MM.1S (cell line): Measurements from ENCODE around the gene TNFSF8.

Source experiments
- DNase-seq: peaks from one replicate; pipeline ENCODE4 v3.0.0-alpha.2; 2015
- H2AFZ ChIP-seq: fragments of 300-600 bp; sonication (generic); 2 replicates; pipeline ENCODE4 v1.6.0; 2016; ENCODE audit warnings: antibody characterized with exemption, low read length
- H3F3A ChIP-seq: fragments of 300-600 bp; sonication (generic); 2 replicates; pipeline ENCODE4 v1.6.1; 2016; ENCODE audit warnings: mild to moderate bottlenecking, antibody characterized with exemption, low read length, moderate library complexity, mixed read lengths; ENCODE audit not compliant: insufficient read depth
- H3K27ac ChIP-seq: fragments of 300-600 bp; sonication (generic); 2 replicates; pipeline ENCODE4 v1.5.1; 2016; ENCODE audit warnings: mild to moderate bottlenecking, low read length
- H3K27me3 ChIP-seq: fragments of 300-600 bp; sonication (generic); replicated peaks from 2 replicates; pipeline ENCODE4 v1.6.0; 2016; ENCODE audit warnings: low read length; ENCODE audit not compliant: insufficient read depth
- H3K36me3 ChIP-seq: fragments of 300-600 bp; sonication (generic); replicated peaks from 2 replicates; pipeline ENCODE4 v1.6.1; 2016; ENCODE audit warnings: mild to moderate bottlenecking, low read length, mixed read lengths; ENCODE audit not compliant: insufficient read depth
- H3K4me1 ChIP-seq: fragments of 300-600 bp; sonication (generic); 2 replicates; pipeline ENCODE4 v1.6.1; 2016; ENCODE audit warnings: low read length, mixed read lengths
- H3K4me2 ChIP-seq: fragments of 300-600 bp; sonication (generic); 2 replicates; pipeline ENCODE4 v1.6.0; 2016; ENCODE audit warnings: low read depth, low read length
- H3K4me3 ChIP-seq: fragments of 300-600 bp; sonication (generic); 2 replicates; pipeline ENCODE4 v1.5.1; 2016; ENCODE audit warnings: low read length, mixed read lengths
- H3K79me2 ChIP-seq: fragments of 300-600 bp; sonication (generic); 2 replicates; pipeline ENCODE4 v1.6.1; 2016; ENCODE audit warnings: mixed run types, low read length, mixed read lengths
- H3K9ac ChIP-seq: fragments of 300-600 bp; sonication (generic); 2 replicates; pipeline ENCODE4 v1.6.1; 2016; ENCODE audit warnings: low read length, mixed read lengths
- H3K9me2 ChIP-seq: fragments of 300-600 bp; sonication (generic); replicated peaks from 2 replicates; pipeline ENCODE4 v1.6.1; 2016; ENCODE audit warnings: mild to moderate bottlenecking, low read length, mixed read lengths; ENCODE audit not compliant: insufficient read depth
- H3K9me3 ChIP-seq: fragments of 300-600 bp; sonication (generic); replicated peaks from 2 replicates; pipeline ENCODE4 v1.6.1; 2016; ENCODE audit warnings: mild to moderate bottlenecking, low read length, mixed read lengths; ENCODE audit not compliant: insufficient read depth
- H4K20me1 ChIP-seq: fragments of 300-600 bp; sonication (generic); 2 replicates; pipeline ENCODE4 v1.6.1; 2016; ENCODE audit warnings: mild to moderate bottlenecking, low read length, moderate library complexity, mixed read lengths; ENCODE audit not compliant: insufficient read depth
- EZH2 ChIP-seq: fragments of 300-600 bp; sonication (generic); optimal IDR thresholded peaks from 2 replicates; pipeline ENCODE3; 2017; ENCODE audit warnings: low read depth, mild to moderate bottlenecking, antibody characterized with exemption, low read length, mixed read lengths
- EZH2phosphoT487 ChIP-seq: fragments of 300-600 bp; sonication (generic); IDR thresholded peaks from 2 replicates; pipeline ENCODE4 v1.6.1; 2018; ENCODE audit warnings: antibody characterized with exemption, low read length
- TF ChIP-seq, protein P1 (sequence below): fragments of 300-600 bp; sonication (generic); IDR thresholded peaks from 2 replicates; pipeline ENCODE4 v1.5.1; 2016; ENCODE audit warnings: antibody characterized with exemption, low read length, mixed read lengths

Gene TNFSF8

GRCh38 chr9:114929201-114929600 lies 1.2 kb downstream of the TNFSF8 start:
- no peak overlapping the region for H3K4me3 ChIP-seq
- peaks cover 15% of the 10 kb centered on the region for H3F3A ChIP-seq
- peak overlapping the region; percentile 15; the same call in 1 of the 2 replicates for H3K27ac ChIP-seq
- H2AFZ ChIP-seq, result no peak overlapping the region
- H3K4me2 ChIP-seq, result peak overlapping the region; percentile 38; the same call in 1 of the 2 replicates
- no peaks in the 10 kb centered on the region for H4K20me1 ChIP-seq
- no peaks in the 10 kb centered on the region for H3K27me3 ChIP-seq
- H3K36me3 ChIP-seq, result no peaks in the 10 kb centered on the region
- H3K9ac ChIP-seq, result no peak overlapping the region
- H3K79me2 ChIP-seq, result no peaks in the 10 kb centered on the region
- peak; percentile 70 for DNase-seq
- H3K9me3 ChIP-seq, result no peaks in the 10 kb centered on the region
- H3K9me2 ChIP-seq, result no peaks in the 10 kb centered on the region
- peaks cover 27% of the 10 kb centered on the region for H3K4me1 ChIP-seq
- TF ChIP-seq EZH2phosphoT487 (no peak), EZH2 (no peak)
- TF ChIP-seq, protein P1, sequence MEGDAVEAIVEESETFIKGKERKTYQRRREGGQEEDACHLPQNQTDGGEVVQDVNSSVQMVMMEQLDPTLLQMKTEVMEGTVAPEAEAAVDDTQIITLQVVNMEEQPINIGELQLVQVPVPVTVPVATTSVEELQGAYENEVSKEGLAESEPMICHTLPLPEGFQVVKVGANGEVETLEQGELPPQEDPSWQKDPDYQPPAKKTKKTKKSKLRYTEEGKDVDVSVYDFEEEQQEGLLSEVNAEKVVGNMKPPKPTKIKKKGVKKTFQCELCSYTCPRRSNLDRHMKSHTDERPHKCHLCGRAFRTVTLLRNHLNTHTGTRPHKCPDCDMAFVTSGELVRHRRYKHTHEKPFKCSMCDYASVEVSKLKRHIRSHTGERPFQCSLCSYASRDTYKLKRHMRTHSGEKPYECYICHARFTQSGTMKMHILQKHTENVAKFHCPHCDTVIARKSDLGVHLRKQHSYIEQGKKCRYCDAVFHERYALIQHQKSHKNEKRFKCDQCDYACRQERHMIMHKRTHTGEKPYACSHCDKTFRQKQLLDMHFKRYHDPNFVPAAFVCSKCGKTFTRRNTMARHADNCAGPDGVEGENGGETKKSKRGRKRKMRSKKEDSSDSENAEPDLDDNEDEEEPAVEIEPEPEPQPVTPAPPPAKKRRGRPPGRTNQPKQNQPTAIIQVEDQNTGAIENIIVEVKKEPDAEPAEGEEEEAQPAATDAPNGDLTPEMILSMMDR, result no peak

- Histone ChIP-seq H2AFZ (no peak overlapping the region), H3K4me1 (peaks cover 32% of the 10 kb centered on the region), H3K9me3 (no peaks in the 10 kb centered on the region), H3K36me3 (no peaks in the 10 kb centered on the region), H4K20me1 (no peaks in the 10 kb centered on the region), H3F3A (peaks cover 15% of the 10 kb centered on the region), H3K27ac (peak overlapping the region; percentile 15; the same call in 1 of the 2 replicates), H3K4me2 (peak overlapping the region; percentile 38; the same call in 1 of the 2 replicates), H3K9ac (no peak overlapping the region), H3K27me3 (no peaks in the 10 kb centered on the region), H3K9me2 (no peaks in the 10 kb centered on the region), H3K4me3 (no peak overlapping the region), H3K79me2 (no peaks in the 10 kb centered on the region)
- TF ChIP-seq, protein P1, result no peak
- no peak for TF ChIP-seq EZH2
- no peak for TF ChIP-seq EZH2phosphoT487
- no peak for DNase-seq
These were observed 1.7 kb downstream of the TNFSF8 start for GRCh38 chr9:114928671-114929070.

- Histone ChIP-seq H2AFZ (no peak overlapping the region), H3K4me1 (peaks cover 34% of the 10 kb centered on the region), H3K27me3 (peaks cover under 1% of the 10 kb centered on the region)
These were observed 2.3 kb downstream of the TNFSF8 start for GRCh38 chr9:114928136-114928535.

More at GRCh38 chr9:114928136-114928535, 2.3 kb downstream of the TNFSF8 start:
- Histone ChIP-seq H3F3A (peaks cover 15% of the 10 kb centered on the region), H4K20me1 (no peaks in the 10 kb centered on the region), H3K4me2 (peak overlapping the region; percentile 38; the same call in 1 of the 2 replicates), H3K4me3 (no peak overlapping the region), H3K9ac (no peak overlapping the region), H3K9me3 (no peaks in the 10 kb centered on the region), H3K79me2 (no peaks in the 10 kb centered on the region), H3K27ac (no peak overlapping the region), H3K36me3 (no peaks in the 10 kb centered on the region), H3K9me2 (no peaks in the 10 kb centered on the region)
- no peak for DNase-seq
- TF ChIP-seq, protein P1, result no peak
- no peak for TF ChIP-seq EZH2phosphoT487
- no peak for TF ChIP-seq EZH2
